Mucosa of rectum (tissue), 2 donors: ENCODE measurements around the gene KCNAB3.

Experiments
- H3K27ac ChIP-seq, 2 donors: one replicate each; pipeline ENCODE4 v1.7.0; 2013; ENCODE audit warnings: inconsistent platforms in 2 of 2, low read depth in 2 of 2, low read length in 2 of 2
- H3K27me3 ChIP-seq, 2 donors: one replicate each; pipeline ENCODE4 v1.7.0; 2013; ENCODE audit warnings: low read length in 2 of 2; ENCODE audit not compliant: control insufficient read depth in 2 of 2, insufficient read depth in 2 of 2
- H3K36me3 ChIP-seq, 2 donors: one replicate each; pipeline ENCODE4 v1.7.0; 2013; ENCODE audit warnings: low read length in 2 of 2; ENCODE audit not compliant: control insufficient read depth in 2 of 2, insufficient read depth in 2 of 2
- H3K4me1 ChIP-seq, 2 donors: one replicate each; pipeline ENCODE4 v1.7.0; 2013; ENCODE audit warnings: low read length in 2 of 2, mild to moderate bottlenecking in 1 of 2; ENCODE audit not compliant: control insufficient read depth in 2 of 2, insufficient read depth in 2 of 2
- H3K4me3 ChIP-seq, 2 donors: one replicate each; pipeline ENCODE4 v1.7.0; 2013; ENCODE audit warnings: low read length in 2 of 2
- H3K9ac ChIP-seq, 2 donors: one replicate each; pipeline ENCODE4 v1.7.0; 2013; ENCODE audit warnings: low read length in 2 of 2, low read depth in 1 of 2, mild to moderate bottlenecking in 1 of 2
- H3K9me3 ChIP-seq, 2 donors: one replicate each; pipeline ENCODE4 v1.7.0; 2013; ENCODE audit warnings: low read length in 2 of 2; ENCODE audit not compliant: control insufficient read depth in 2 of 2
- donor health status: healthy.
- donor health status: Normal muscosa, but diverticular disease.

Gene KCNAB3

GRCh38 chr17:7944326-7944725 lies 14.7 kb upstream of the KCNAB3 start:
- no peak overlapping the region for H3K27ac ChIP-seq
- H3K27me3 ChIP-seq: no peaks in the 10 kb centered on the region
- H3K9me3 ChIP-seq: no peaks in the 10 kb centered on the region
- peaks cover 50 to 76% of the 10 kb centered on the region in 2 donors for H3K36me3 ChIP-seq
- no peak overlapping the region for H3K9ac ChIP-seq
- no peaks in the 10 kb centered on the region for H3K4me1 ChIP-seq
- no peak overlapping the region for H3K4me3 ChIP-seq

- no peak overlapping the region for H3K9ac ChIP-seq
- no peak overlapping the region for H3K4me3 ChIP-seq
- no peaks in the 10 kb centered on the region for H3K4me1 ChIP-seq
- H3K27ac ChIP-seq: no peak overlapping the region
- peaks cover 50 to 70% of the 10 kb centered on the region in 2 donors for H3K36me3 ChIP-seq
- H3K9me3 ChIP-seq: no peaks in the 10 kb centered on the region
- H3K27me3 ChIP-seq: no peaks in the 10 kb centered on the region
Observed at GRCh38 chr17:7943291-7943690, 13.6 kb upstream of the KCNAB3 start.

- Histone ChIP-seq H3K27ac (no peak overlapping the region), H3K9me3 (no peaks in the 10 kb centered on the region), H3K4me3 (no peak overlapping the region), H3K9ac (no peak overlapping the region), H3K27me3 (no peaks in the 10 kb centered on the region), H3K36me3 (peaks cover 49 to 65% of the 10 kb centered on the region in 2 donors), H3K4me1 (no peaks in the 10 kb centered on the region)
Observed at GRCh38 chr17:7940743-7941142, 11.1 kb upstream of the KCNAB3 start.

GRCh38 chr17:7940034-7940433 lies 10.4 kb upstream of the KCNAB3 start:
- Histone ChIP-seq H3K9me3 (no peaks in the 10 kb centered on the region), H3K4me1 (no peaks in the 10 kb centered on the region), H3K4me3 (no peak overlapping the region), H3K27ac (no peak overlapping the region), H3K36me3 (peaks cover 47 to 64% of the 10 kb centered on the region in 2 donors), H3K27me3 (no peaks in the 10 kb centered on the region), H3K9ac (no peak overlapping the region)

- Histone ChIP-seq H3K9me3 (no peaks in the 10 kb centered on the region), H3K9ac (no peak overlapping the region), H3K27ac (no peak overlapping the region), H3K27me3 (no peaks in the 10 kb centered on the region), H3K4me3 (no peak overlapping the region), H3K4me1 (peaks cover 13 to 16% of the 10 kb centered on the region in 2 donors), H3K36me3 (peaks cover 27 to 38% of the 10 kb centered on the region in 2 donors)
Observed at GRCh38 chr17:7935859-7936258, 6.2 kb upstream of the KCNAB3 start.

- peaks cover 13 to 16% of the 10 kb centered on the region in 2 donors for H3K4me1 ChIP-seq
- peak overlapping the region; percentile 93 to 99 for H3K4me3 ChIP-seq
- H3K36me3 ChIP-seq: peaks cover 7 to 19% of the 10 kb centered on the region in 2 donors
Observed at GRCh38 chr17:7932949-7933348, 3.3 kb upstream of the KCNAB3 start.

GRCh38 chr17:7932483-7932891 lies 2.8 kb upstream of the KCNAB3 start:
- Histone ChIP-seq H3K27ac (peak overlapping the region; percentile 74 to 88), H3K27me3 (no peaks in the 10 kb centered on the region), H3K9ac (peak overlapping the region; percentile 92 to 95), H3K36me3 (peaks cover 7 to 19% of the 10 kb centered on the region in 2 donors), H3K4me1 (peaks cover 13 to 16% of the 10 kb centered on the region in 2 donors), H3K9me3 (no peaks in the 10 kb centered on the region), H3K4me3 (peak overlapping the region; percentile 93 to 99)

More at GRCh38 chr17:7932949-7933348, 3.3 kb upstream of the KCNAB3 start:
- H3K27me3 ChIP-seq: no peaks in the 10 kb centered on the region
- H3K9me3 ChIP-seq: no peaks in the 10 kb centered on the region
- peak overlapping the region; percentile 92 to 95 for H3K9ac ChIP-seq
- peak overlapping the region; percentile 74 to 88 for H3K27ac ChIP-seq

- peak within 1 kb of the TSS; percentile 92 to 95 for H3K9ac ChIP-seq
- peaks cover 5 to 14% of the 10 kb centered on the region in 2 donors for H3K36me3 ChIP-seq
- no peaks in the 10 kb centered on the region for H3K9me3 ChIP-seq
- no peaks in the 10 kb centered on the region for H3K27me3 ChIP-seq
- H3K4me3 ChIP-seq: peak within 1 kb of the TSS; percentile 93 to 99
- H3K27ac ChIP-seq: peak within 1 kb of the TSS; percentile 74 to 88
- peaks cover 13 to 16% of the 10 kb centered on the region in 2 donors for H3K4me1 ChIP-seq
Observed at GRCh38 chr17:7931709-7932482, 2.2 kb upstream of the KCNAB3 start, which contains the start of the genes CNTROB and TRAPPC1. TSS of gene CNTROB (plus strand) at chr17:7932206. CDS start at chr17:7933080, 874 bp downstream. TSS of gene TRAPPC1 (minus strand) at chr17:7931946. CDS start at chr17:7931829, 117 bp downstream.

GRCh38 chr17:7930841-7931631 lies 1.4 kb upstream of the KCNAB3 start:
- Histone ChIP-seq H3K27ac (peak overlapping the region; percentile 61 to 88), H3K4me3 (peak overlapping the region; percentile 78 to 99), H3K27me3 (no peaks in the 10 kb centered on the region), H3K4me1 (peaks cover 13 to 16% of the 10 kb centered on the region in 2 donors), H3K36me3 (peaks cover 3 to 6% of the 10 kb centered on the region in 2 donors), H3K9me3 (no peaks in the 10 kb centered on the region), H3K9ac (peak overlapping the region; percentile 73 to 95)

- no peak overlapping the region for H3K4me3 ChIP-seq
- no peaks in the 10 kb centered on the region for H3K36me3 ChIP-seq
- no peak overlapping the region for H3K9ac ChIP-seq
- no peaks in the 10 kb centered on the region for H3K9me3 ChIP-seq
- peaks cover 10 to 12% of the 10 kb centered on the region in 2 donors for H3K4me1 ChIP-seq
- H3K27ac ChIP-seq: no peak overlapping the region
- no peaks in the 10 kb centered on the region for H3K27me3 ChIP-seq
Observed at GRCh38 chr17:7927596-7927995, 2.1 kb downstream of the KCNAB3 start.
